HL-60/S4 (cell line): ENCODE data around the gene P2RX4.
"Not testable (repeated sequence)": the region's sequence is repeated elsewhere in the genome, so short reads cannot be mapped to it uniquely, and the experiment has no call there.

Source experiments
- in situ Hi-C: fragments of 300-500 bp; cut with MboI; formaldehyde crosslinking; loops from 2 replicates; pipeline ENCODE4 v1.14.3; 2022; ENCODE audit warnings: low sequenced_read_pairs

P2RX4 gene

GRCh38 chr12:121240484-121241101 lies 30.7 kb downstream of the P2RX4 start:
- in situ Hi-C loops, result no loop called here

- in situ Hi-C loops, result no loop called here
These were observed 31.4 kb downstream of the P2RX4 start for GRCh38 chr12:121241156-121241970.

- in situ Hi-C loops, result no loop called here
These were observed 35.1 kb downstream of the P2RX4 start for GRCh38 chr12:121245031-121245430.

DNA sequence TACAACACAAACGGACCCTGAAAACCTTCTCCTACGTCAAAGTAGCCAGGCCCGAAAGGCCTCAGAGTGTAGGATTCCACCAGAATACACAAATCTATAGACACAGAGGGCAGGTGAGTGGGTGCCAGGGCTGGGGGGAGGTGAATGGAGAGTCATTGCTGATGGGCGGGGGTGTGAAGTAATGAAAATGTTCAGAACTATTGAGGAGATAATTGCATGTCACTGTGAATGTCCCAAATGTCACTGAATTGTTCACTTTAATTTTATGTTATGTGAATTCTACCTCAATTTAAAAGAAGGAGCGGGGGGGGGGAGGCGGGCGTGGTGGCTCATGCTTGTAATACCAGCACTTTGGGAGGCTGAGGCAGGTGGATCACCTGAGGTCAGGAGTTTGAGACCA lies 36.0 kb downstream of the P2RX4 start:
- in situ Hi-C loops, result no loop called here

- in situ Hi-C loops, result no loop called here
These were observed 37.1 kb downstream of the P2RX4 start for GRCh38 chr12:121246893-121247557.

DNA sequence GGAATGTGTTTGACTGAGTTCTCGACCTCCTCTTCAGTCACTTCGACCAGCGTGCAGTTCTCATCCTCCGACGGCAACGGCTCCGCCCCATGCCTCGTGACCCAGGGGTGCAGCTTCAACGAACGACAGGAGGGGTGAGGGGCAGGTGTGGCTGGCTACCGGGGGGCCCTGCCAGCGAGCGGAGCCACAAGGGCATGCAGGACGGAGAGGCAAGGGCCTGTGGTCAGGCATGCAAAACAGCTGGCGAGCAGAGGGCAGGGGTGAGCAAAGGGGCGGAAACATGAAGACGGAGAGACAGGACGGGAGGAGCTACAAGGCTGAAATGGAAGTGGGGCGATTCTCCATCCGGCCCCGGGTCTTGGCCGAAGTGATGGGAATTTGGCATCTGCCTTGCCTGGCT lies 38.7 kb downstream of the P2RX4 start:
- in situ Hi-C loops, result no loop called here

DNA sequence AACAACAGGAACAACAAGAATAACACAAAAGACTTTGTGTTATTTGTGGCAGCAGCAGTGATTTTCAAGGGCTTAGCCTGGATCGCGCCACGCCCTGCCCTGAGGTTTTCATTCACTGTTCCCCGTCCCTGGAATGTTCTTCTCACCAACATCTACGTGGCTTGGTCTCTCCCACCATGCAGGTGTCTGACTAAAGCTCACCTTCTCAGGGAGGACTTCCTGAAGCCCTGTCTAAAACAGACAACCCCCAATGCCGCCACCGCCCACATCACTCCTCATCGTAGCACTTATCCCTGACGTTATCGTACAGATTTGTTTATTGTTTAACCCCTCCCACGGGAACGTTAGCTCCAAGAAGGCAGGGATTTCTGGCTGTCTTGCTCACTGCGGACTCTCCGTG lies 40.4 kb downstream of the P2RX4 start:
- in situ Hi-C loops, result no loop called here

GRCh38 chr12:121251838-121252237 lies 41.9 kb downstream of the P2RX4 start:
- in situ Hi-C loops, result no loop called here

DNA sequence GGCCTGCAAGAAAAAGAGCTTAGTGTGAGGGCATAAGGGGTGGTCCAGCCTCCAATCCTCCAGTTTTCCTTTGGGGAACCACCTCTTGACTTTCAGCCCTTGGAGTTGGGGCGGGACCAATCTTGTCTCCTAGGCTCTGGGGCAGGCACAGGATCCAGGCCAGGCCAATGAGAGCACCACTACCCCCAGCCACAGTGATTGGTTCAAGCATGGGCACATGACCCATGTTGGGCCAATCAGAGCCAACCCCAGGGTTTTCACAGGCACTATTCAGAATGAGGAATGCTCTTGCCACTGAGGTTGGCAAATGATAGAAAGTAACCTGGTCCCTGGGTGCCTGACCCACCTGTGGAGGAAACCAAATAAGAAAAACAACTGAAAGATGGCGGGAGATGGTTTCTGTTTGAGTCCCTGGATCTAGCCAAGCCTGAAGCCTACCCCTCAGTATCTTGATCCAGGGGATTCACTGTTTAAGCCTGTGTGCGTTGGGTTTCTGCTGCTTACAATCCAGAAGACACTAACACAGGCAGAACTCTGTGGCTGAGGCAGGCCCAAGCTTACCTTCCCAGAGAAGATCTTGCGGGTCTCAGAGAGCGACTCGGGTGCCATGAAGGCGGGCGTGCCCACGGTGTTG lies 42.9 kb downstream of the P2RX4 start:
- in situ Hi-C loops, result no loop called here

GRCh38 chr12:121253638-121254335 lies 43.9 kb downstream of the P2RX4 start:
- in situ Hi-C loops, result no loop called here

DNA sequence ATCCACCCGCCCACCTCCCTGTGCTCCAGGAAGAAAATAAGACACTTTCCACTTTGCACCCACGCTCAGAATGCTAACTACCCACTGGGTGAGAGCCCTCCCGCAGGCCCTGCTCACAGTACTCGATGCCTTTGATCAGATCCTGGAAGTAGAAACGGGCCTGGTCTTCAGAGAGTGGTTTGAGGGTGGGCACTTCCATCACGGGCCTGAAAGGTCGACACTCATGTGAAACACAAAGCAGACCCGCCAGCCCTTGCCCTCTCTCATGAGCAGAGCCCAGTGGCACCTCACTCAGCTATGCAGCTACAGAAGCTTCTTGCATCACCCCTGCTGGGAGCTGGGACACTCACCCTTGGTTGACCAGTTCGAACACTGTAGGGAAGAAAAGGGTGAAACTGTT lies 45.5 kb downstream of the P2RX4 start:
- in situ Hi-C loops, result no loop called here

DNA sequence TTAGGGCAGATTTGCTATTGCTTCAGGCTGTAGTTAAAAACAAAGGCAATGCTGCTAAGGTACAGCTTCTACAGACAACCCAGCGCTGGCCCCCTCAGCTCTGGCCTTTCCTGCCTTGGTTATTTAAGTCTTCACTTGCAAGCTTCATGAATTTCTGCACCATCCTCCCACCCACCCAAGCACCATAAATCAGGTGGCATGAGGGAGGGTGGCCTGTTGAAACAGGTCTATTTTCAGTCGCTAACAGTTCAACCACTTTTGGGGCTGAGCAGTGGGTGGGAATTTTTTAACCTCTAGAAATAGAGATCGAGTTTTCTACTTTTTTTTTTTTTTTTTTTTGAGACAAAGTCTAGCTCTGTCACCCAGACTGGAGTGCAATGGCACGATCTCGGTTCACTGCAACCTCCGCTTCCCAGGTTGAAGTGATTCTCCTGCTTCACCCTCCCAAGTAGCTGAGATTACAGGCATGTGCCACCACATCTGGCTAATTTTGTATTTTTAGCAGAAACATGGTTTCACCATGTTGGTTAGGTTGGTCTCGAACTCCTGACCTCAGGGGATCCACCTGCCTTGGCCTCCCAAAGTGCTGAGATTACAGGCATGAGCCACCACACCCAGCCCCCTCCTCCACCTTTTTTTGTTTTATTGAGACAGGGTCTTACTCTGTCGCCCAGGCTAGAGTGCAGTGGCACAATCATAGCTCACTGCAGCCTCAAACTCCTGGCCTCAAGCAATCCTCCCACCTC lies 47.9 kb downstream of the P2RX4 start:
- in situ Hi-C loops, result not testable (repeated sequence)

DNA sequence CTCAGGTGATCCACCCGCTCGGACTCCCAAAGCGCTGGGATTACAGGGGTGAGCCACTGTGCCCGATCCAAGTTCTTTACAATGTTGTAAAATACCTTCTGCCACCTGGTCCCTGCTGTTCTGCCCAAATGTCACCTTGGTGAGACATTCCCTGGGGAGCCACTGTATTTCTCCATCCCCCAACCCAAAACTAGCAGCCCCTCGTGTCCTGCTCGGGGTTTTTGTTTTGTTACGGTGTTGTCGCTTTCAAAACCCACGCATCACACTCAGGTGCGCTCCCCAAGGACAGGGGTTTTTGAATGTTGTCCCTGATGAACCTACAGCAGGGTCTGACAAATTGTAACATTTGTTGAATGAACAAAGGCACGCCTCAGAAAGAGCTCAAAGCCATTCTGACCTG lies 49.1 kb downstream of the P2RX4 start:
- in situ Hi-C loops, result no loop called here

DNA sequence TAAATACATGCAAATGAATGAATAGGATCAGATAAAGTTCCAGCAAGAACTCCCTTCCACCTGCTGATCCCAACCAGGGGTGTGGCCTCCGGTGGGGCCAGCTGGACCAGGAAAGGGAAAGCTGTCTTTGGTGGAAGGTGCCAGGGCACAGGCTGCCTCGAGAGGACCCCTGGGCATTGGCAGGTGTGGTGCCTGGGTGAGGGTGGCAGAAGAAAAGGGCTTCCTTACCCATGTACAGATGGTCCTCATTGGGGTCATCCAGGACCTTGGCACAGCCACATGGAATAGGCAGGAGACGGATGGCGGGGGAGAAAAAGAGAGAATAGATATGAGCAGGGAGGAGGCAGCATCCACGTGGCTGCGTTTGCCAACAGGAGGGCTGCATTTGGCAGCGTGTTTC lies 50.2 kb downstream of the P2RX4 start:
- in situ Hi-C loops, result no loop called here

DNA sequence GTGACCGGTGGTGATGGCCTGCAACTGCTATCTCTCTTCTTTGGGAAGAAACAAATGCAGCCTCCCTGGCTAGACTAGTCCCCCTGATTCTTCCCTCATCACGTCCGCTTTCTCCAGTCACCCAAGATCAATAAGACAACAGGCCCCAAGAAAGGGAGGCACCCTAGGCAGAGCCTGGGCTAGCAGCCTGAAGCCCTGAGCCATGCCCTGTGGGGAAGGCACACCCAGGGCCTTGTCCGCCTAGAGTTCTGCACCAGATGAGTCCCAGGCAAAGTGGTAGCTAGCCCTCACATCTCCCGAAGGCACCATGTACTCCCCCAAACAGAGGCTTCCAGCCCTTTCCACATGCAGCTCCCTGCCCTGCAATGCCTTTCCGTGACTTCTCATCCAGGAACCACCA lies 51.5 kb downstream of the P2RX4 start:
- in situ Hi-C loops, result no loop called here

- in situ Hi-C loops, result no loop called here
These were observed 53.4 kb downstream of the P2RX4 start for GRCh38 chr12:121263206-121263935.

GRCh38 chr12:121264135-121264534 lies 54.2 kb downstream of the P2RX4 start:
- in situ Hi-C loops, result no loop called here

DNA sequence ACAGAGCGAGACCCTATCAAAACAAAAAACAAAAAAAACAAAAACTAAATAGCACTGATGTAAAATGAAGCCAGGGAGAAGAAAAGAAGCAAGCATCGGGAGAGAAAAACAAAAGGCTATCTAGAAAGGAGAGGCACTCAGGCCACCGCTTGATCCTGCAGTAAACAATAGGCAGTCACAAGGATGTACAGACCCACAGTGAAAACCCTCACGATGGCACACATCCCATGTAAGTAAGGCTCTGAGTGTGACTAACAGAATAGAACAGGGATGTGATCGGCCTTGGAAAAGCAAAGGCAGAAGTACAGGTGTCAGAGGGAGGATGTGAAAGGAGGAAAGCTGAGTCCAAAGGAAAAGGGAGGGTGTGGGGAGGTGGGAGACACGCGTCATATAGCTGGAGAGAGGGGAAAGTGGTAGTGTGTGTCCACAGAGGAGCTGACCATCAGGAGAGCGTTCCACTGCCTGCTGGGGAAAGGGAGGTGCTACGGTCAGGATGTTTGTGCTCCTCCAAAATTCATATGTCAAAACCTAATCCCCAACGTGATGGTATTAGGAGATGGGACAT lies 55.1 kb downstream of the P2RX4 start:
- in situ Hi-C loops, result no loop called here

- in situ Hi-C loops, result no loop called here
These were observed 57.9 kb downstream of the P2RX4 start for GRCh38 chr12:121267822-121268221.
